HepG2 (cell line): Measurements from ENCODE around the gene FAM110A.

Experiments
- ARHGAP35 ChIP-seq: sonication (generic); formaldehyde crosslinking; IDR thresholded peaks from 2 replicates; pipeline ENCODE4 v1.9.0; 2022; ENCODE audit warnings: mild to moderate bottlenecking, inconsistent platforms, moderate library complexity, missing genetic modification reagents, borderline replicate concordance
- ONECUT2 ChIP-seq: sonication (generic); formaldehyde crosslinking; IDR thresholded peaks from 2 replicates; pipeline ENCODE4 v1.4.0; 2020; ENCODE audit warnings: missing genetic modification reagents
- POLR2AphosphoS5 ChIP-seq: IDR thresholded peaks from 2 replicates; pipeline ENCODE4 v1.6.1; 2012; ENCODE audit warnings: low read depth, low read length
- RARA ChIP-seq: IDR thresholded peaks from 2 replicates; pipeline ENCODE4 v1.6.1; 2016; ENCODE audit warnings: missing genetic modification reagents, missing compliant biosample characterization
- SMC3 ChIP-seq: IDR thresholded peaks from 2 replicates; pipeline ENCODE4 v1.6.1; 2011; ENCODE audit warnings: low read length, improper control_type of control experiment
- TF ChIP-seq, protein P1 (sequence below): sonication (generic); formaldehyde crosslinking; IDR thresholded peaks from 2 replicates; pipeline ENCODE4 v1.5.0; 2020; ENCODE audit warnings: mild to moderate bottlenecking, missing genetic modification reagents, moderate library complexity

DNA sequence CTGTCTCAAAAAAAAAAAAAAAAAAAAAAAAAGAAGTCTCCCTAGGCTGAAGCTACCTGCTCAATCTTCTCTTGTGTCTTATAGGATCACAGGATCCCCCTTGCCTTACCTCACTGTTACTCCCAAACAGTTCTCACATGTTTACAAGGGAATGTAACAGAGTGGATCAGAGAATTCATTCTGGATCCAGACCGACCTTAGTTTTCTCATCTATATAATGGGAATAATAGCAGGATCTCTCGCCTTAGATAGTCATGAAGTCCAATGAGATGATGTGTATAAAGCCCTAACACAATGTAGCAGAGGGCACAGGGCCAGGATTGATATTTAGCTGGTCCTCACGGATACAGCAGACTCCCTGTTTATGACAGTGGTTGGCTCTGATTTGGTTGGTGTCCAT lies 2.3 kb upstream of the FAM110A start:
- no peak for TF ChIP-seq POLR2AphosphoS5
- no peak for TF ChIP-seq SMC3
- no peak for TF ChIP-seq ONECUT2 (CRISPR knock-in tag)
- TF ChIP-seq, protein P1, sequence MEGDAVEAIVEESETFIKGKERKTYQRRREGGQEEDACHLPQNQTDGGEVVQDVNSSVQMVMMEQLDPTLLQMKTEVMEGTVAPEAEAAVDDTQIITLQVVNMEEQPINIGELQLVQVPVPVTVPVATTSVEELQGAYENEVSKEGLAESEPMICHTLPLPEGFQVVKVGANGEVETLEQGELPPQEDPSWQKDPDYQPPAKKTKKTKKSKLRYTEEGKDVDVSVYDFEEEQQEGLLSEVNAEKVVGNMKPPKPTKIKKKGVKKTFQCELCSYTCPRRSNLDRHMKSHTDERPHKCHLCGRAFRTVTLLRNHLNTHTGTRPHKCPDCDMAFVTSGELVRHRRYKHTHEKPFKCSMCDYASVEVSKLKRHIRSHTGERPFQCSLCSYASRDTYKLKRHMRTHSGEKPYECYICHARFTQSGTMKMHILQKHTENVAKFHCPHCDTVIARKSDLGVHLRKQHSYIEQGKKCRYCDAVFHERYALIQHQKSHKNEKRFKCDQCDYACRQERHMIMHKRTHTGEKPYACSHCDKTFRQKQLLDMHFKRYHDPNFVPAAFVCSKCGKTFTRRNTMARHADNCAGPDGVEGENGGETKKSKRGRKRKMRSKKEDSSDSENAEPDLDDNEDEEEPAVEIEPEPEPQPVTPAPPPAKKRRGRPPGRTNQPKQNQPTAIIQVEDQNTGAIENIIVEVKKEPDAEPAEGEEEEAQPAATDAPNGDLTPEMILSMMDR (CRISPR knock-in tag), result no peak
- TF ChIP-seq RARA (CRISPR knock-in tag), result no peak
- no peak for TF ChIP-seq ARHGAP35 (CRISPR knock-in tag)
